ENCODE results near the gene KHSRP.

Gene KHSRP

GRCh38 chr19:6378041-6378440 lies 46.6 kb downstream of the KHSRP start:
- peaks cover 13 to 49% of the 10 kb centered on the region in 2 donors for H3K36me3 ChIP-seq (ENCODE audit: control insufficient read depth in 1 of 2, insufficient read depth in 2 of 2, low read length in 2 of 2)
- H3K27me3 ChIP-seq (ENCODE audit: control insufficient read depth in 1 of 2, insufficient read depth in 2 of 2, low read length in 2 of 2): no peaks in the 10 kb centered on the region
- H3K27ac ChIP-seq (ENCODE audit: low read depth, low read length): no peak overlapping the region
- peaks cover 4 to 8% of the 10 kb centered on the region in 2 donors for H3K4me1 ChIP-seq (ENCODE audit: control insufficient read depth in 1 of 2, insufficient read depth in 2 of 2, low read length in 2 of 2)
- H3K4me3 ChIP-seq (ENCODE audit: low read depth in 1 of 2, low read length in 2 of 2): no peak overlapping the region
- no peak overlapping the region for H3K9ac ChIP-seq (ENCODE audit: low read depth in 1 of 2, low read length in 2 of 2)
- H3K9me3 ChIP-seq (ENCODE audit: control insufficient read depth in 1 of 2, low read length in 2 of 2): no peaks in the 10 kb centered on the region

GRCh38 chr19:6376512-6377190 lies 48.0 kb downstream of the KHSRP start:
- peaks cover 7 to 14% of the 10 kb centered on the region in 2 donors for H3K4me1 ChIP-seq (ENCODE audit: control insufficient read depth in 1 of 2, insufficient read depth in 2 of 2, low read length in 2 of 2)
- no peak overlapping the region for H3K4me3 ChIP-seq (ENCODE audit: low read depth in 1 of 2, low read length in 2 of 2)
- H3K9ac ChIP-seq (ENCODE audit: low read depth in 1 of 2, low read length in 2 of 2): no peak overlapping the region
- peaks cover 12 to 39% of the 10 kb centered on the region in 2 donors for H3K36me3 ChIP-seq (ENCODE audit: control insufficient read depth in 1 of 2, insufficient read depth in 2 of 2, low read length in 2 of 2)
- no peaks in the 10 kb centered on the region for H3K27me3 ChIP-seq (ENCODE audit: control insufficient read depth in 1 of 2, insufficient read depth in 2 of 2, low read length in 2 of 2)
- no peaks in the 10 kb centered on the region for H3K9me3 ChIP-seq (ENCODE audit: control insufficient read depth in 1 of 2, low read length in 2 of 2)
- no peak overlapping the region for H3K27ac ChIP-seq (ENCODE audit: low read depth, low read length)

GRCh38 chr19:6375411-6376010 lies 49.1 kb downstream of the KHSRP start, which contains the start of gene PSPN:
PSPN (minus strand) TSS chr19:6375933; CDS start chr19:6375849, 84 bp downstream.
- Histone ChIP-seq H3K9ac (ENCODE audit: low read depth in 1 of 2, low read length in 2 of 2) (no peak within 1 kb of the TSS), H3K4me1 (ENCODE audit: control insufficient read depth in 1 of 2, insufficient read depth in 2 of 2, low read length in 2 of 2) (peaks cover 7 to 14% of the 10 kb centered on the region in 2 donors), H3K4me3 (ENCODE audit: low read depth in 1 of 2, low read length in 2 of 2) (no peak within 1 kb of the TSS), H3K27me3 (ENCODE audit: control insufficient read depth in 1 of 2, insufficient read depth in 2 of 2, low read length in 2 of 2) (no peaks in the 10 kb centered on the region), H3K9me3 (ENCODE audit: control insufficient read depth in 1 of 2, low read length in 2 of 2) (no peaks in the 10 kb centered on the region), H3K36me3 (ENCODE audit: control insufficient read depth in 1 of 2, insufficient read depth in 2 of 2, low read length in 2 of 2) (peaks cover 11 to 28% of the 10 kb centered on the region in 2 donors), H3K27ac (ENCODE audit: low read depth, low read length) (no peak within 1 kb of the TSS)

GRCh38 chr19:6374711-6375410 lies 49.8 kb downstream of the KHSRP start:
- H3K9ac ChIP-seq (ENCODE audit: low read depth in 1 of 2, low read length in 2 of 2): no peak overlapping the region
- H3K27ac ChIP-seq (ENCODE audit: low read depth, low read length): no peak overlapping the region

GRCh38 chr19:6374161-6374709 lies 50.4 kb downstream of the KHSRP start:
- peak overlapping the region in 1 of 2 donors; percentile 59 for H3K9ac ChIP-seq (ENCODE audit: low read depth in 1 of 2, low read length in 2 of 2)
- peaks cover 7 to 14% of the 10 kb centered on the region in 2 donors for H3K4me1 ChIP-seq (ENCODE audit: control insufficient read depth in 1 of 2, insufficient read depth in 2 of 2, low read length in 2 of 2)
- H3K4me3 ChIP-seq (ENCODE audit: low read depth in 1 of 2, low read length in 2 of 2): peak overlapping the region in 1 of 2 donors; percentile 60
- peaks cover 0 to 19% of the 10 kb centered on the region in 2 donors for H3K36me3 ChIP-seq (ENCODE audit: control insufficient read depth in 1 of 2, insufficient read depth in 2 of 2, low read length in 2 of 2)
- no peak overlapping the region for H3K27ac ChIP-seq (ENCODE audit: low read depth, low read length)
- no peaks in the 10 kb centered on the region for H3K9me3 ChIP-seq (ENCODE audit: control insufficient read depth in 1 of 2, low read length in 2 of 2)
- no peaks in the 10 kb centered on the region for H3K27me3 ChIP-seq (ENCODE audit: control insufficient read depth in 1 of 2, insufficient read depth in 2 of 2, low read length in 2 of 2)

More at GRCh38 chr19:6374711-6375410, 49.8 kb downstream of the KHSRP start:
- Histone ChIP-seq H3K4me3 (ENCODE audit: low read depth in 1 of 2, low read length in 2 of 2) (no peak overlapping the region), H3K27me3 (ENCODE audit: control insufficient read depth in 1 of 2, insufficient read depth in 2 of 2, low read length in 2 of 2) (no peaks in the 10 kb centered on the region), H3K36me3 (ENCODE audit: control insufficient read depth in 1 of 2, insufficient read depth in 2 of 2, low read length in 2 of 2) (peaks cover 4 to 21% of the 10 kb centered on the region in 2 donors), H3K4me1 (ENCODE audit: control insufficient read depth in 1 of 2, insufficient read depth in 2 of 2, low read length in 2 of 2) (peaks cover 7 to 14% of the 10 kb centered on the region in 2 donors), H3K9me3 (ENCODE audit: control insufficient read depth in 1 of 2, low read length in 2 of 2) (no peaks in the 10 kb centered on the region)

GRCh38 chr19:6373813-6374108 lies 50.9 kb downstream of the KHSRP start:
- no peak overlapping the region for H3K27ac ChIP-seq (ENCODE audit: low read depth, low read length)
- H3K4me3 ChIP-seq (ENCODE audit: low read depth in 1 of 2, low read length in 2 of 2): peak overlapping the region; percentile 60 to 67
- no peaks in the 10 kb centered on the region for H3K27me3 ChIP-seq (ENCODE audit: control insufficient read depth in 1 of 2, insufficient read depth in 2 of 2, low read length in 2 of 2)
- H3K9me3 ChIP-seq (ENCODE audit: control insufficient read depth in 1 of 2, low read length in 2 of 2): no peaks in the 10 kb centered on the region
- peaks cover 0 to 19% of the 10 kb centered on the region in 2 donors for H3K36me3 ChIP-seq (ENCODE audit: control insufficient read depth in 1 of 2, insufficient read depth in 2 of 2, low read length in 2 of 2)
- H3K4me1 ChIP-seq (ENCODE audit: control insufficient read depth in 1 of 2, insufficient read depth in 2 of 2, low read length in 2 of 2): peaks cover 7 to 14% of the 10 kb centered on the region in 2 donors
- H3K9ac ChIP-seq (ENCODE audit: low read depth in 1 of 2, low read length in 2 of 2): peak overlapping the region; percentile 15 to 59

GRCh38 chr19:6373096-6373812 lies 51.4 kb downstream of the KHSRP start:
- H3K9ac ChIP-seq (ENCODE audit: low read depth in 1 of 2, low read length in 2 of 2): peak overlapping the region; percentile 77 to 89
- no peaks in the 10 kb centered on the region for H3K9me3 ChIP-seq (ENCODE audit: control insufficient read depth in 1 of 2, low read length in 2 of 2)
- H3K4me1 ChIP-seq (ENCODE audit: control insufficient read depth in 1 of 2, insufficient read depth in 2 of 2, low read length in 2 of 2): peaks cover 7 to 14% of the 10 kb centered on the region in 2 donors
- H3K27ac ChIP-seq (ENCODE audit: low read depth, low read length): peak overlapping the region; percentile 100
- no peaks in the 10 kb centered on the region for H3K27me3 ChIP-seq (ENCODE audit: control insufficient read depth in 1 of 2, insufficient read depth in 2 of 2, low read length in 2 of 2)
- peaks cover 0 to 20% of the 10 kb centered on the region in 2 donors for H3K36me3 ChIP-seq (ENCODE audit: control insufficient read depth in 1 of 2, insufficient read depth in 2 of 2, low read length in 2 of 2)
- H3K4me3 ChIP-seq (ENCODE audit: low read depth in 1 of 2, low read length in 2 of 2): peak overlapping the region; percentile 84 to 87

GRCh38 chr19:6372594-6373095 lies 52.0 kb downstream of the KHSRP start, which contains the start of gene ALKBH7:
ALKBH7 (plus strand) TSS chr19:6372794; CDS start chr19:6372821, 27 bp downstream.
- Histone ChIP-seq H3K27ac (ENCODE audit: low read depth, low read length) (peak within 1 kb of the TSS; percentile 100), H3K4me3 (ENCODE audit: low read depth in 1 of 2, low read length in 2 of 2) (peak within 1 kb of the TSS; percentile 84 to 87), H3K9me3 (ENCODE audit: control insufficient read depth in 1 of 2, low read length in 2 of 2) (no peaks in the 10 kb centered on the region), H3K4me1 (ENCODE audit: control insufficient read depth in 1 of 2, insufficient read depth in 2 of 2, low read length in 2 of 2) (peaks cover 7 to 14% of the 10 kb centered on the region in 2 donors), H3K27me3 (ENCODE audit: control insufficient read depth in 1 of 2, insufficient read depth in 2 of 2, low read length in 2 of 2) (no peaks in the 10 kb centered on the region), H3K36me3 (ENCODE audit: control insufficient read depth in 1 of 2, insufficient read depth in 2 of 2, low read length in 2 of 2) (peaks cover 0 to 26% of the 10 kb centered on the region in 2 donors), H3K9ac (ENCODE audit: low read depth in 1 of 2, low read length in 2 of 2) (peak within 1 kb of the TSS; percentile 77 to 89)

- peaks cover 10 to 34% of the 10 kb centered on the region in 2 donors for H3K36me3 ChIP-seq (ENCODE audit: control insufficient read depth in 1 of 2, insufficient read depth in 2 of 2, low read length in 2 of 2)
- no peaks in the 10 kb centered on the region for H3K27me3 ChIP-seq (ENCODE audit: control insufficient read depth in 1 of 2, insufficient read depth in 2 of 2, low read length in 2 of 2)
- H3K27ac ChIP-seq (ENCODE audit: low read depth, low read length): no peak overlapping the region
- no peaks in the 10 kb centered on the region for H3K9me3 ChIP-seq (ENCODE audit: control insufficient read depth in 1 of 2, low read length in 2 of 2)
- H3K9ac ChIP-seq (ENCODE audit: low read depth in 1 of 2, low read length in 2 of 2): no peak overlapping the region
- peaks cover 4 to 6% of the 10 kb centered on the region in 2 donors for H3K4me1 ChIP-seq (ENCODE audit: control insufficient read depth in 1 of 2, insufficient read depth in 2 of 2, low read length in 2 of 2)
- no peak overlapping the region for H3K4me3 ChIP-seq (ENCODE audit: low read depth in 1 of 2, low read length in 2 of 2)
Measured at GRCh38 chr19:6364353-6364752, 60.3 kb downstream of the KHSRP start.
